HG02571 (cell line): ENCODE measurements around the gene RAP1GAP2.

Experiments used
- ATAC-seq: cut with Tn5 transposase; IDR thresholded peaks from one replicate; pipeline ENCODE4 v1.9.1; 2021; ENCODE audit warnings: mild to moderate bottlenecking, moderate library complexity; ENCODE audit not compliant: unreplicated experiment

RAP1GAP2 gene

DNA sequence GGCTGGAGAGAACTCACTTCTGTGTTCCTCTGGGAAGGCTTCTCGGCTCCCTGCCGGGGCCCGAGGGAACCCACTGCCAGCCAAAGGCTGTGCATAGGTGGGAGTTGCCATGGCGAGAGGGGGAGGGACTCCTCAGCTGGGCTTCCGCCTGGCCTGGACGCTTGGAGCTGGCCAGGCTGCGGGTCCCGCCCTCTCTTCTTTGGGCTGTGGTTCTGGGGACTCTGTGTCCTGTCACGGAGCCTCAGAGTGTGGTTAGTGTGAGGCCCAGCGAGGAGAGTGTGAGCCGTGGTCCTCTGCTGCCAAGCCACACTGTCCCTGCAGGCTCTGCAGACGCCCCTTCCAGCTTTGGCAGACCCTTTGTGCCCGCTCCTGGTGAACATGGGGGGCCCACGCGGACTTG lies 144.1 kb downstream of the RAP1GAP2 start:
- no peak for ATAC-seq

DNA sequence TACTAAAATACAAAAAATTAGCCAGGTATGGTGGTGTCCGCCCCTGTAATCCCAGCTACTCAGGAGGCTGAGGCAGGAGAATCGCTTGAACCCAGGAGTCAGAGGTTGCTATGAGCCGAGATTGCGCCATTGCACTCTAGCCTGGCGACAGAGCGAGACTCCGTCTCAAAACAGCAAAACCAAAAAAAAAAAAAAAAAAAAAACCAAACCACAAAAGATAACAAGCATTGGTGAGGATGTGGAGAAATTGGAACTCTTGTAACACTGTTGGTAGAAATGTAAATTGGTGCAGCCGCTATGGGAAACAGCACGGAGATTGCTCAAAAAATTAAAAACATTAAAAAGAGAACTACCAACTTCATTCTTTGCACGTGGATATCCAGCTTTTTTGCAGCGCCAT lies 147.7 kb downstream of the RAP1GAP2 start:
- no peak for ATAC-seq

DNA sequence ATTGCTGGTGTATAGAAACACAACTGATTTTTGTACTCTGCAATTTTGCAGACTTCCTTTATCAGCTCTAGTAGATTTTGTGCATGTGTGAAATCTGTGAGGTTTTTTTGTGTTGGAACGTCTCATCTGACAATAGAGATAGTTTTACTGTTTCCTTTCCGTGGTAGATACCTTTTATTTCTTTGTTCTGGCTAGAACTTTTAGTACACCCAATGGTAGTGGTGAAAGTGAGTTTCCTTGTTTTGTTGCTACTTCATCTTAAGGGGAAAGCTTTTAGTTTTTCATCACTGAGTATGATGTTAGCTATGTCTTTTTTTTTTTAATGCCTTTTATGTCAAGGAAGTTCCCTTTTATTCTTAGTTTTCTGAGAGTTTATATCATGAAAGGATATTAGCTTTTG lies 149.1 kb downstream of the RAP1GAP2 start:
- ATAC-seq = no peak

- no peak for ATAC-seq
Measured at GRCh38 chr17:2946144-2946543, 149.9 kb downstream of the RAP1GAP2 start.

DNA sequence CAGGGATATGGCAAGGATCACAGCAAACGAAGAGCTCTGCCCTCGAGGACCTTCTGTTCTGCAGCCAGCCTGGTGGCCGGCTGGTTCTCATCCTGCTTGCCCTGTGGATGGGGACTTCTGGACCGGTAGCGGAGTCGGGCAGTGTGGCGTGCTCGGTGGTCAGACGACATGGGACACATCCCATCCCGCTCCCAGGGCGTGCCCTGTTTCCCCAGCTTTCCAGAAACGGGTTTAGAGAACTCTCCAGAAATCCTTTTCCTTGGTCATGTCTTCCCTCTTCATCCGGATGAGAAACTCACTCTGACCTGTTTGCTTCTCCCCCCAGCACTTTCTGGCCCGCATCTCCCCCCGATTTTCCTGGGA lies 151.3 kb downstream of the RAP1GAP2 start:
- ATAC-seq = no peak

GRCh38 chr17:2947996-2948550 lies 151.8 kb downstream of the RAP1GAP2 start:
- ATAC-seq = no peak

DNA sequence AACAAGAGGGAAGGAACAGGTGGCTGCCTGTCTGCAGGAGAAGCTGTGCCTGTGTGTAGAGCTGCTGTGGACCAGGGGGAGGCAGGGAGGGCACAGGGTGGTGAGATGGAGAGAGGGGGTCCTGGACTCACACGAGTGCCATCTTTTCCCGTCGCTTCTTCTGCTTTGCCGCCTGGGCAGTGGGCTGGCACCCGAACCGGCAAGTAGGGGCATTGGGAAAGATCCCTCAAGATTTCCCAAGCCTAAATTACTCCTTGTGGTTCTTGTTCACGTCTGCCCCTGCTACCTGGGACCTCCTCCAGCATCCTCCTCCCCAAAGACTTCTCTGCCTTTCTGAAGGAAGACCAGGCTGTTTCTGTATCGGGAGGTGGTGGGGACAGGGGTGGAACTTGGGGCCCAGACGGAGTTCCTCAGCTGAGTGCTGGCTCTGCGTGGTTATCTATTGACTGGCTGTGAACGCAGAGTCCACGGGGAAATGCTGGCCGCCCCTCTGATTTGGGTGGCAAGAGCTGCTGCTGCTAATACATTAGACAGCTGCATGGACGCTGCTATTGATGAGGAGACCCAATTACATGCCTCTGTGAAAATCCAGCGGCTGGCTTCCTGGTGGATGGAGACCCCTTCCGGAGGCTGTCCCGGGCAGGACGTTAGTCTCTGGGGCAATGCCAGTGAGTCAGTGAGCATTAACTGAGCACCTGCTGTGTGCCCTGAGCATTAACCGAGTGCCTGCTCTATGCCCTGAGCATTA lies 152.7 kb downstream of the RAP1GAP2 start:
- ATAC-seq = no peak

- ATAC-seq = no peak
Measured at GRCh38 chr17:2949469-2950044, 153.3 kb downstream of the RAP1GAP2 start.

GRCh38 chr17:2950846-2951245 lies 154.6 kb downstream of the RAP1GAP2 start:
- no peak for ATAC-seq

DNA sequence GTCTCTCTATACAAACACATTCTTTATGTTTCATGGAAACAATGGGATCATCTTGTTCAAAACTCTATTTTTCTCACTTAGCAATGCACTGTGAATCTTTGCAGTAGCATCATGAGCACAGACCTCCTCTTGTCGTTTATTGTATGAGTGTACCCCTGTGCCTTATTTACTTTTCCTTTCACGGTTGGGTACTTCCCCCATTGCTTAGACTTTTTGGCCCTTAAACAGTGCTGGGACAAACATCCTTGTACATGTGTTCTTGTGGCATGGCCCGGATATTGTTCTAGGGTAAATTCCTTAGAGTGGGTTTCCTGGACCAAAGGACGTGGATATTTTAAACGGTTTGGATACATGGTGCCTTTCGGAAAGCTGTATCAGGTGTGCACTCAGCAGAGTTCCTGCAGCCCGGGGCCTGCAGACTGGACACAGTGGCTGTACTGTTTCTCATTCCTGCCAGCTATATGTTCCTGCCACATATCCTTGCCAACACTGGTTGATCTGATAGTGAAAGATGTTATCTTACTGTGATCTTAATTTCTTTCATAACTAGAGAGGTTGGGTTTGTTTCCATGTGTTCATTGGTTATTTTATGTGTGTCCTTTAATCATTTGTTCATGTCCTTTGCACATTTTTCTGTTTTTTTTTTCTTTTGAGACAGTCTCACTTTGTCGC lies 156.1 kb downstream of the RAP1GAP2 start:
- no peak for ATAC-seq

GRCh38 chr17:2954898-2955445 lies 158.7 kb downstream of the RAP1GAP2 start:
- ATAC-seq = no peak

GRCh38 chr17:2955931-2956582 lies 159.8 kb downstream of the RAP1GAP2 start:
- no peak for ATAC-seq

DNA sequence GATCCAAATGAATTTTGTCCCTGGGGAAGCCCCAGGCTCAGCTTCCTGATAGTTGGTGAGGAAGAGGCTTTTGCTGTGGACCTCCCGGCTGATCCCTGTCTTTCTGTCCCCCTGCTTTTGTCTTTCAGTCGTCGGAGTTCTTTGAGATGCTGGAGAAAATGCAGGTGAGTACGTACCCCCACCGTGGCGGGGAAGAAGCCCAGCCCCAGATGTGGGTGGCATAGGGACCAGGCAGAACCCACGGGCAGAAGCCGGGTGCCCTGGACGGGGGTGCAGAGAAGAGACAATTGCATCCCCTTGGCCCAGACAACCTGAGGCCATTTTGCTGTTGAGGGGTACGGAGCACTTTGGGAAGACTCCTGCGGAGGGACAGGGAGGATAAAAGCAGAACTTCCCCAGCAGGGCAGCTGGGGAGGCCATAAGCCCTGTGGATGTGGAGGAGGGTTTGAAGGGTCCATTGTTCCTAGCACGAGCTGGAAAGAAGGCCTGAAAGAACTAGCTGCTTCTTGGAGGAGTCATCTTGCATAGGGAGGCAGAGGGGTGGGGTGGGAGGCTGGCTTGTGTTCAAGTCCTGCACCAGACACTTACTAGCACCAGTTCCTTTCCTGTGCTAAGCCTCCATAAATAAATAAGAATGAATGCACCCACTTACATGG lies 161.5 kb downstream of the RAP1GAP2 start:
- ATAC-seq = no peak

- no peak for ATAC-seq
Measured at GRCh38 chr17:2958706-2959222, 162.5 kb downstream of the RAP1GAP2 start.

- no peak for ATAC-seq
Measured at GRCh38 chr17:2959371-2960130, 163.3 kb downstream of the RAP1GAP2 start.

GRCh38 chr17:2961446-2961845 lies 165.2 kb downstream of the RAP1GAP2 start:
- no peak for ATAC-seq

DNA sequence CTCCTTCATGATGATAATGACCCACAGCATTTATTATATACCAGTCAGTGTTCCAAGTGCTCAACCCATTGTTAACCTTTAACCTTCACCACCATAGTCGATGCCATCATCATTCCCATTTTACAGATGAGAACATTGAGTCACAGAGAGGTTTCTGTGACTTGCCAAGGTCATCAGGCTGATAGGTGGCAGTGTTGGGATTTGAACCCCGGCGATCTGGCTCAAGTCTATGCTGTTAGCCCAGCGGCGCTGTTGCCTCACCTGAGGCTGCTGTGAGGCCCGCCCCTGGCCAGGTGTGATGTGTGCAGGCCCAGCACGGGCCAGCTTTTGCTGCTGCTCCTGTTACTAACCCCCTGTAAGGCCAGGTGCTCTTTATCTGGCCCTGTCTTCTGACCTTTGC lies 166.0 kb downstream of the RAP1GAP2 start:
- ATAC-seq = no peak

- no peak for ATAC-seq
Measured at GRCh38 chr17:2962729-2963128, 166.5 kb downstream of the RAP1GAP2 start.

DNA sequence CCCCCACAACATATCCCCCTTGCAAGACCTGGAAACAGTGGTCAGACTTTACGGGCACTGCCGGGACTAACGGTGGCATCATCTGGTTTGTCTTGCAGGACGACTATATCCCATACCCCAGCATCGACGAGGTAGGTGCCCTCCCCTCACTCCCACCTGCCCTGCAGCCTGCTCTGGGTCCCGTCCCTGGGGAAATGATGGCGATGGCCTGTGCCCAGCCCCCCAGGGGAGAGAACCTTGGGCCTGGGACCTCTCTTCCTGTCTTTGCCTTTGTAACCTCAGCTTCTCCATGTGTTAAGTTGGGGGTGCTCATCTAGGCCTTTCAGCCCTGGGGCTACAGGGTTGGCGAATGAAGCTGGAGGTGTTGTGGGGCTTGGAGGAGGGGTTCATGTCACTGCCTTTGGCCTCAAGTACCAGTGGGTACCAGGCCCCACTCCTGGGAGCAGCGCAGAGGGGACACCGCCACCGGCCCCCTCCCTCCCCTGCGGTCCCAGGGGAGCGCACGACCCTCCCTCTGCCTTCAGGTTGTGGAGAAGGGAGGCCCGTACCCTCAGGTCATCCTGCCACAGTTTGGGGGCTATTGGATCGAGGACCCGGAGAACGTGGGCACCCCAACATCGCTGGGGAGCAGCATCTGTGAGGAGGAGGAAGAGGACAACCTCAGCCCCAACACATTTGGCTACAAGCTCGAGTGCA lies 167.2 kb downstream of the RAP1GAP2 start:
- no peak for ATAC-seq
